ENCODE results near the gene CENPC.
"Not testable (repeated sequence)": the region's sequence is repeated elsewhere in the genome, so short reads cannot be mapped to it uniquely, and the experiment has no call there.

CENPC gene

GRCh38 chr4:67549123-67549522 is 3.8 kb upstream of the CENPC start:
- DNase-seq, result no peak

- DNase-seq, result no peak
These were observed 1.7 kb upstream of the CENPC start for GRCh38 chr4:67546971-67547370.

GRCh38 chr4:67546004-67546356 is 677 bp upstream of the CENPC start:
- DNase-seq, result no peak

- no peak for DNase-seq
These were observed 3.2 kb downstream of the CENPC start for GRCh38 chr4:67542076-67542475.

GRCh38 chr4:67539830-67540229 is 5.5 kb downstream of the CENPC start:
- no peak for DNase-seq

- DNase-seq, result no peak
These were observed 9.9 kb downstream of the CENPC start for GRCh38 chr4:67535280-67535840.

GRCh38 chr4:67533112-67533511 is 12.2 kb downstream of the CENPC start:
- DNase-seq, result no peak

GRCh38 chr4:67532397-67532796 is 12.9 kb downstream of the CENPC start:
- DNase-seq, result not testable (repeated sequence)

- DNase-seq, result no peak
These were observed 13.8 kb downstream of the CENPC start for GRCh38 chr4:67531379-67531962.

GRCh38 chr4:67524140-67524539 is 21.2 kb downstream of the CENPC start:
- not testable (repeated sequence) for DNase-seq

- no peak for DNase-seq
These were observed 22.2 kb downstream of the CENPC start for GRCh38 chr4:67522851-67523671.

- DNase-seq, result no peak
These were observed 23.1 kb downstream of the CENPC start for GRCh38 chr4:67522230-67522629.

- no peak for DNase-seq
These were observed 23.8 kb downstream of the CENPC start for GRCh38 chr4:67521506-67521905.

- DNase-seq, result no peak
These were observed 25.2 kb downstream of the CENPC start for GRCh38 chr4:67520141-67520540.

- no peak for DNase-seq
These were observed 32.8 kb downstream of the CENPC start for GRCh38 chr4:67512501-67512900.

GRCh38 chr4:67500373-67500772 is 44.9 kb downstream of the CENPC start:
- DNase-seq, result no peak

GRCh38 chr4:67499799-67500198 is 45.5 kb downstream of the CENPC start:
- DNase-seq, result no peak

GRCh38 chr4:67483868-67484602 is 61.3 kb downstream of the CENPC start:
- DNase-seq, result no peak

- DNase-seq, result no peak
These were observed 64.5 kb downstream of the CENPC start for GRCh38 chr4:67480810-67481209.

- DNase-seq, result no peak
These were observed 70.1 kb downstream of the CENPC start for GRCh38 chr4:67475155-67475554.

- no peak for DNase-seq
These were observed 74.4 kb downstream of the CENPC start for GRCh38 chr4:67470871-67471270.

GRCh38 chr4:67468830-67469229 is 76.5 kb downstream of the CENPC start:
- DNase-seq, result no peak

GRCh38 chr4:67466751-67467150 is 78.6 kb downstream of the CENPC start:
- no peak for DNase-seq

GRCh38 chr4:67465763-67466052 is 79.6 kb downstream of the CENPC start:
- DNase-seq, result no peak
